Measurements from ENCODE around the gene MRPS5. TPM values are rescaled to one million over a fixed set of nuclear protein-coding genes. Genes with fewer than 3 reads are reported as not detected.

MRPS5 gene
- total RNA-seq, 1 donor from 2014 or later: 51.9 TPM

DNA sequence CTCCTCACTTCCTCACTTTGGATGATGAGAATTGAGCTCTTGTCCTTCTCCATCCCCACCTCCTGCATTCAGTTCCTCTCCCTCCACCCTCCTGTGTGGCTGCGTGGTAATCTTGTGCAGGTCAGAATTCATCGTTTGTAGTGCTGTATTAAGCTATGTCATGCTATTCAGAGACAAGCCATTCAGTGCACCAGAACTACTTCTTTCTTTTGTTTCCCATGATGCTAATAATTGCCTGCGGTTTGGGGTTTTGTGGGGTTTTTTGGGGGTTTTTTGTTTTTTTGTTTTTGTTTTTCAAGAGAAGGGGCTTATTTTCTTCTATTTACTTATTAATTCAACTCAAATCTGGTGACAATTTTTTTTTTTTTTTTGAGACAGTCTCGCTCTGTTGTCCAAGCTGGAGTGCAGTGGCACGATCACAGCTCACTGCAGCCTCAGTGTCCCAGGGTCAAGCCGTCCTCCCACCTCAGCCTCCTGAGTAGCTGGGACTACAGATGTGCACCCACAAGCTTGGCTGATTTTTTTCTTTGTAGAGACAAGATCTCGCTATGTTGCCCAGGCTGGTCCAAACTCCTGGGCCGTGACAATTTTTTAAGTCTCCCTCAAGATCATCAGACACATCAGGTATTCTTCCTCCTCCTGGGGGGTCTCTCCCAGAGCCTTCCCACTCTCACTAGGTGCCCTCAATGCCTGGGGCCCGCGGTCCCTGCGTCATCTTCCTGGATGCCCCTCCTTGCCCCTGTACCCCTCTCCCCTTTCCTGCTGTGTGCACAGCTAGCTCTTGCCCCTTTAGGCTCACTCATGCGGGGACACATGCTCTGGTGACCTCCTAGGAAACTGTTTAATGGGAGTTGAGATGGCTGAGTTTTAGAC is 58.3 kb downstream of the MRPS5 start:
- DNase-seq (no peak), ATAC-seq (no peak)
- Histone ChIP-seq H3K4me3 (no peak overlapping the region), H3K27me3 (ENCODE audit: low read depth) (no peaks in the 10 kb centered on the region), H3K36me3 (no peaks in the 10 kb centered on the region), H3K9me3 (no peaks in the 10 kb centered on the region), H3K4me1 (no peaks in the 10 kb centered on the region), H3K27ac (no peak overlapping the region)
- intact Hi-C loops (cut with DNase I): no loop called here
- TF ChIP-seq CTCF (IDR thresholded peaks at IDR 0.05): no peak

GRCh38 chr2:95062242-95063085 is 59.1 kb downstream of the MRPS5 start:
- ATAC-seq (no peak), DNase-seq (no peak)
- Histone ChIP-seq H3K36me3 (no peaks in the 10 kb centered on the region), H3K4me3 (no peak overlapping the region), H3K9me3 (no peaks in the 10 kb centered on the region), H3K27me3 (ENCODE audit: low read depth) (no peaks in the 10 kb centered on the region), H3K4me1 (no peaks in the 10 kb centered on the region), H3K27ac (no peak overlapping the region)
- no peak for TF ChIP-seq CTCF (IDR thresholded peaks at IDR 0.05)
- intact Hi-C loops (cut with DNase I): no loop called here

DNA sequence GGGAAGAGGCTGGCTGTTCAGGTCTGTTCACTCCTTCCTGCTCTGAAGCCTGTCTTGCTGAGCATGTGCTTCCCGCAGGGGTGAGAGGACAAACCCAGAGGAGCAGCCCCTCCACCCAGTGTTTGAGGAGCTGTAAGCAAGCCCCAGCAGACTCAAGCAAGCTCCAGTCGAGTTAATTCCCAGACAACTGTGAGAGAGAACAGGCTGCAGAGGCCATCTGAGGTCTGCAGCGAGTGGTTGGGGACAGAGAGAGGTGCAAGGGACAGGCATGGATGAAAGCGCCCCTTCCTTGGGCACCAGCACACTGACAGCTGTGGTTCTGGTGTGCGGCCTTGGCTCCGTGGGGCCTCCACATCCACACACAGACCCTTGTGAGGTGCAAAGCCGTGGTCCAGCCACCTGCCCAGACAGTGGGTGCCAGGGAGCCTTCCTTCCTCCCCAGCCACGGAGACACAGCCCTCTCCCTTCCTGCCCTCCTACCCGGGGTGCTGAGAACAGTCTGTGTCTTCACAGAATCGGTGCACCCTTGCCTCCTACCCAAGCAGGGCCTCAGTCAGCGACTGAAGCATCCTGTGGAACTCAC is 59.9 kb downstream of the MRPS5 start:
- DNase-seq (no peak), ATAC-seq (no peak)
- Histone ChIP-seq H3K27me3 (ENCODE audit: low read depth) (no peaks in the 10 kb centered on the region), H3K9me3 (no peaks in the 10 kb centered on the region), H3K4me1 (no peaks in the 10 kb centered on the region), H3K4me3 (no peak overlapping the region), H3K36me3 (no peaks in the 10 kb centered on the region), H3K27ac (no peak overlapping the region)
- intact Hi-C loops (cut with DNase I): no loop called here
- TF ChIP-seq CTCF (IDR thresholded peaks at IDR 0.05): no peak

GRCh38 chr2:95061119-95061512 is 60.5 kb downstream of the MRPS5 start:
- ATAC-seq (no peak), DNase-seq (no peak)
- Histone ChIP-seq H3K4me3 (no peak overlapping the region), H3K27ac (no peak overlapping the region), H3K27me3 (ENCODE audit: low read depth) (no peaks in the 10 kb centered on the region), H3K4me1 (no peaks in the 10 kb centered on the region), H3K36me3 (no peaks in the 10 kb centered on the region), H3K9me3 (no peaks in the 10 kb centered on the region)
- intact Hi-C loops (cut with DNase I): no loop called here
- TF ChIP-seq CTCF (IDR thresholded peaks at IDR 0.05): no peak

GRCh38 chr2:95060446-95061118 is 61.0 kb downstream of the MRPS5 start:
- no peak overlapping the region for H3K4me3 ChIP-seq
- H3K4me1 ChIP-seq: no peaks in the 10 kb centered on the region
- DNase-seq: no peak
- H3K36me3 ChIP-seq: no peaks in the 10 kb centered on the region
- H3K27ac ChIP-seq: no peak overlapping the region
- no peak for ATAC-seq
- TF ChIP-seq CTCF (IDR thresholded peaks at IDR 0.05): no peak
- no peaks in the 10 kb centered on the region for H3K9me3 ChIP-seq
- intact Hi-C loops (cut with DNase I): no loop called here
- no peaks in the 10 kb centered on the region for H3K27me3 ChIP-seq (ENCODE audit: low read depth)

All from lower lobe of right lung (tissue), 2 donors.